HG03442 (cell line): ENCODE data around the gene TMC1.
"Not testable (repeated sequence)": the region's sequence is repeated elsewhere in the genome, so short reads cannot be mapped to it uniquely, and the experiment has no call there.

ENCODE experiments used
- ATAC-seq: cut with Tn5 transposase; IDR thresholded peaks from one replicate; pipeline ENCODE4 v1.9.1; 2021; ENCODE audit warnings: mild to moderate bottlenecking, moderate library complexity; ENCODE audit not compliant: unreplicated experiment

Gene TMC1

DNA sequence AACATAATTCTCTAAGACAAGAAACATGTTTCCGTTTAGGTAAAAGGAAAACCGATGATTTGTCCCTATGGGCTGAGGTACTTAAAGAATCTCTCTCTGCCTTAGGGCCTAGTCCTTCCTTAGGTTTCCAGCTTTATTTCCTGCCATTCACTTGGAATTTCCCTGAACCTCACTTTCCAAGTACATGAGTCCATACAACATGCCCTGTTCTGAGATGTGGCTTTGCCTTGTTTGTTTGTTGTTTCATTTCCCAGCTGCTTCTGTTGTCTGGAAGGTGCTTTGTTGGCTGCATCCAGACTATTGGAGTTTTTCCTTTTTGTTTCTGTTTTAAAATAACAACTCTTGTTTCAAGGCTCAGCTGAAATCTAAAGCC, 336.2 kb downstream of the TMC1 start:
- no peak for ATAC-seq

DNA sequence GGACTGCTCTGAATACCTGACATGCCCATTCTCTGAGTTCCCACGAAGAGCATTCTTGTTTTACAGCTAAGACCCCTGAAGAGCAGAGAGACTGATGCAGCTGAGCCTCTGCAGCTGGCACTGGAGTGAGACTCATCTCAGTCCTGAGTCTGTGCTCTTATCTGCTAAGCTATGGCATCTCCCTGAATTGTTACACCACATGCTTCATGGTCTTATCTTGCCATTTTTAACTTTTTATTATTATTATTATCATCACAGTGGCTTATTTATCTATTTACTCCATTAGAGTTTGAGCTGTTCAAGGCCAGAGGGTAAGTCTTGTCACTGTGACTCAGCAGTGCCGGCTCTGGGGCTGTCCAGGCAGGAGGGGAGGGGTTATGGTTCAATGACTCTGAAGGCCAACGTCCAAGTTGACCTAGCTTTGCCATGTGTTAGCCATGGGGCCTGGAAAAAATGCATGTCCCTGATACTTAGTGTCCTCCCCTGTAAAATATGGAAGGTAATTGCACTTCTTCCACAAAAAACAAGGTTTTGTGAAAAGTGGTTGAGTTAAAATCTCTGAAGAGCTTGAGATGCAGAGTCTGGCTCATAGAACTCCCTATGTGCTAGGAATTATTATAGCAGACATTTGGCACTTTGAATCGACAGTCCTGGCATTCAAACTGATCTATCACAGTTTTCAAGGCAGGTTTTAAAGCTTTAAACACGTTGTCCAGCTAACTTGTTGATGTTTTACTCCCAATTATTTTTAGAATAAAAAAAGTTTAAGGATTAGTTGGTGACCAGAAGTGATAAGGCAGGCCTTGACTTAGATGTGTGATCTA, 336.9 kb downstream of the TMC1 start:
- ATAC-seq = no peak

DNA sequence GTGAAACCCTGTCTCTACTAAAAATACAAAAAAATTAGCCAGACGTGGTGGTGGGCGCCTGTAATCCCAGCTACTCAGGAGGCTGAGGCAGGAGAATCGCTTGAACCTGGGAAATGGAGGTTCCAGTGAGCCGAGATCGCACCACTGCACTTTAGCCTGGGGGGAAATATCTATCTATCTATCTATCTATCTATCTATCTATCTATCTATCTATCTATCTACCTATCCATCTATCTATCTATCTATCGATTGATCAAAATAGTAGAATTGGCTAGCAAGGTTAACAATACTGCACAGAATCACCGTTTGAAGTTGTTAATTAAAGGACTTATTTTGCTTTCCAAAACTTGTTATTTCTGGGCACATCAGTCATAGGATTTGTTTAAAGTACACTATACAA, 341.4 kb downstream of the TMC1 start:
- ATAC-seq = not testable (repeated sequence)

- no peak for ATAC-seq
Measured at GRCh38 chr9:72863456-72864094, 342.2 kb downstream of the TMC1 start.

- ATAC-seq = no peak
Measured at GRCh38 chr9:72864327-72864726, 342.9 kb downstream of the TMC1 start.

GRCh38 chr9:72871685-72872084, 350.3 kb downstream of the TMC1 start:
- no peak for ATAC-seq

DNA sequence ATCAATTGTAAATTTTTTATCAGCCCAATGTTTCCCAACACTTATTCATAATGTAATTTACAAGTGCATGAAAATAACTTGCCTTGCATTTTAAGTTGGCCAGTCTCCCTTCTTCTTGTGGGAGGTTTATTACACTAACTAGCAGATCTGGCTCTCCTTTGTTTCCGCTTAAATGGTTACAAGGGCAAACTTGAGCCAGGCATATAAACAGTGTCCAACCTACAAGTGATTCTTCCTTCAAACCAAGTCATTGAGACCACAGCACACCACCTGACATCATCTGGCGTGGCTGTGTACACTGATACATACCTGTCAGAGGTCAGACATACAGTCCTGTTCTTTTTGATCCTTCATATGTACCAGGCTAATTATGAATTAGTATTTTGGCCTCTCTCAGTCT, 351.3 kb downstream of the TMC1 start:
- ATAC-seq = no peak

DNA sequence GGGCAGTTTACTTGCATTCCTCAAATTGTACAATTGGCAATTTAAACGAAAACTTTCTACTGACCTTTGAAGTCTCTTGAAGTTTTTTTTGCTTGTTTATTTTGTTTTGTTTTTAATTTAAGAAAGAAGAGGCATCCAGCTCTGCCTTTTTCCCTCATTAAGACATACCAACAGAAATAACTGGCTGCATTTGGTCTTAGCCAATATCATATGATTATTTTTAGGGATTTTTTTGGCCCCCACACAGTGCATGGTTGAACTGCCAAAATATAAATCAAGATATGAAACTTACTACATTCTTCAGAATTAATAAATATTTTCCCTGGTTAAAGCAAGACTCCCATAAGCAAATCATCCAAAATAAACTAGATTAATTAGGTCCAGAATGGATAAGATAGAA, 352.0 kb downstream of the TMC1 start:
- no peak for ATAC-seq

DNA sequence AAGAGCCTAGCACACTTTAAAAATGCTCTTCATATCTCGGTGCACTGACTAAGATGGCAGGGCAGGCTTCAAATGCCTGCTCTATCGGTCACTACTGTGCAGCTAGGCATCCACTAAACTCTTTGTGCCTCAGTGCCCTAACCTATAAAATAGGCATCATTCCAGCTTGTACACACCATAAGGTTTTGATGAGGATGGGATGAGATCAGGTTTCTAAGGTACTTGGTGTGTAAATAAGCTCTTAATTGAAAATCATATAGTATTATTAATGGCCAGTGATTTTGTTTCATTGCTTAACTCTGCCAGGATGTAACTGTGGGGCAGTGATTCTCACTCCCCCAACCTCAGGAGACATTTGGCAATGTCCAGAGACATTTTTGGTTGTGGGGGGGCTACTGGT, 352.9 kb downstream of the TMC1 start:
- ATAC-seq = no peak

GRCh38 chr9:72875221-72875620, 353.8 kb downstream of the TMC1 start:
- ATAC-seq = no peak

GRCh38 chr9:72880821-72881220, 359.4 kb downstream of the TMC1 start:
- no peak for ATAC-seq

- no peak for ATAC-seq
Measured at GRCh38 chr9:72882117-72882775, 360.8 kb downstream of the TMC1 start.

DNA sequence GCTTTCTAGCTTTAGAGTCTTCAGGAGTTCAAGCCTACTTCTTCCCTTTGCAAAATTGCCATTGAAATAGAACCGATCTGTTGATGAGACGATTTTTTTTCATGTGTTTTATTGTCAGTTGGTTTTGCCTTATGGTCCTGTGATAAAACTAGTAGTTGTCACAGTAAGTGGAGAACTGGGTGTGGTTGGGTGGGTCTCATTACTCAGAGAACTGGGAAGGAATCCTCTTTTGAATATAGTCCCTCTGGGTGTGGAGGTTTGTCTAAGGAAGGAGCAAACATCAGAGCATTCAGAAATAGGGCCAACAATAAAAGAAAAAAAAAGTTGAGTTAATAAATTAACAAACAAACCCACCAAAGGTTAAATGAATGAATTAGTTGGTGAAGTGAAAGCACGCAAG, 362.5 kb downstream of the TMC1 start:
- no peak for ATAC-seq

DNA sequence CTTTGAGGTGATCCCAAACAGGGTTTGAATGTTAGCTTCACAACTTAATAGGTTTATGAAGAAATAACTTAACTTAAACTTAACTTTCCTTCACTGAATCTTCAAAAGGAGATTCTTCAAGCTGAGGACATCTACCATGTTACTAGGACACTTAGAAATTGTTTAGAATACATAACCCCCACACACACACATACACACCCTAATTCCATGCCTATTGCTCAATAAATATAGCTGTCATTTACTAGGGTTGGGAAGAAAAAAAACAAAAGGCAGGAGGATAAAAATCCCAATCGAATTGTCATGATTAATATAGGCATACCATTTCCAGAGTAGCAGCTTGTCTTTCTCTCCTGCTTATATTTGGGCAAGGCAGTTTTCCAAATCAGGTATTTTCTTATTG, 363.1 kb downstream of the TMC1 start:
- no peak for ATAC-seq
